ENCODE data around the gene ST6GAL2.

DNA sequence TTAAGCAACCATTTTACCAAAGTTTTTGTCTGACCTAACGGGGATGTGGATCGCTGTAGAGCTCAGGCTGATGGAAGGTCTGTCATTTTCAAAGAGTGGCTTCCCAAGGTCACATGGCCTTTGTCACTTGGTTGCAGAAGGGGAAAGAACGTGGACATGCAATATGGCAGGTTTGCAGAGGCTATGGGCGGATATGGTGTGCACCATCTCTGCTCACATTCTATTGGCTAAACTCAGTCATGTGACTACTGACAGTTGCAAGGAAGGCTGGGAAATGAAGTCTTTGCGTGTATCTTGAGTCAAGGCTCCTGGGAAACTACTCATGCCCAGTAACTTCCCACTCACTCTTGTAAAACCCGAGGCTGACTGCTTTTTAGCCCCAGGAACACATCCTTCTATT is 96.8 kb downstream of the ST6GAL2 start:
- TF ChIP-seq, protein P1, sequence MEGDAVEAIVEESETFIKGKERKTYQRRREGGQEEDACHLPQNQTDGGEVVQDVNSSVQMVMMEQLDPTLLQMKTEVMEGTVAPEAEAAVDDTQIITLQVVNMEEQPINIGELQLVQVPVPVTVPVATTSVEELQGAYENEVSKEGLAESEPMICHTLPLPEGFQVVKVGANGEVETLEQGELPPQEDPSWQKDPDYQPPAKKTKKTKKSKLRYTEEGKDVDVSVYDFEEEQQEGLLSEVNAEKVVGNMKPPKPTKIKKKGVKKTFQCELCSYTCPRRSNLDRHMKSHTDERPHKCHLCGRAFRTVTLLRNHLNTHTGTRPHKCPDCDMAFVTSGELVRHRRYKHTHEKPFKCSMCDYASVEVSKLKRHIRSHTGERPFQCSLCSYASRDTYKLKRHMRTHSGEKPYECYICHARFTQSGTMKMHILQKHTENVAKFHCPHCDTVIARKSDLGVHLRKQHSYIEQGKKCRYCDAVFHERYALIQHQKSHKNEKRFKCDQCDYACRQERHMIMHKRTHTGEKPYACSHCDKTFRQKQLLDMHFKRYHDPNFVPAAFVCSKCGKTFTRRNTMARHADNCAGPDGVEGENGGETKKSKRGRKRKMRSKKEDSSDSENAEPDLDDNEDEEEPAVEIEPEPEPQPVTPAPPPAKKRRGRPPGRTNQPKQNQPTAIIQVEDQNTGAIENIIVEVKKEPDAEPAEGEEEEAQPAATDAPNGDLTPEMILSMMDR (IDR thresholded peaks at IDR 0.05): no peak
- TF ChIP-seq POLR2A (IDR thresholded peaks at IDR 0.05): no peak

Data from tibial nerve (tissue), 3 donors.